HCT116 (cell line): ENCODE measurements around the gene ABCA5.

Source experiments
- CTCF ChIP-seq, 3 experiments: fragments of 200-600 bp in 1 of 3; sonication (generic) in 1 of 3; IDR thresholded peaks in 2 of 3; conservative IDR thresholded peaks in 1 of 3; 2 replicates each; pipeline ENCODE4 v1.5.1; 2012 to 2017; ENCODE audit warnings: low read depth in 2 of 3, low read length in 2 of 3, antibody characterized with exemption in 1 of 3, borderline replicate concordance in 1 of 3, control low read depth in 1 of 3, mild to moderate bottlenecking in 1 of 3, mixed read lengths in 1 of 3, mixed run types in 1 of 3, moderate library complexity in 1 of 3; ENCODE audit not compliant: insufficient read depth in 1 of 3
- EZH2 ChIP-seq: fragments of 200-600 bp; sonication (generic); IDR thresholded peaks from 2 replicates; pipeline ENCODE4 v1.6.1; 2017; ENCODE audit warnings: antibody characterized with exemption, mixed run types
- REST ChIP-seq: IDR thresholded peaks from 2 replicates; pipeline ENCODE4 v1.6.1; 2012; ENCODE audit warnings: low read depth
- SRF ChIP-seq: IDR thresholded peaks from 2 replicates; pipeline ENCODE4 v1.6.1; 2012; ENCODE audit warnings: low read depth
- ZBTB33 ChIP-seq: IDR thresholded peaks from 2 replicates; pipeline ENCODE4 v1.6.1; 2011; ENCODE audit warnings: mild to moderate bottlenecking, low read length, moderate library complexity; ENCODE audit not compliant: insufficient replicate concordance; ENCODE audit errors: extremely low read depth
- ZFX ChIP-seq: fragments of 450-650 bp; IDR thresholded peaks from 2 replicates; pipeline ENCODE4 v1.6.1; 2017

GRCh38 chr17:69223809-69224208 lies 103.1 kb downstream of the ABCA5 start:
- no peak for TF ChIP-seq CTCF (IDR thresholded peaks at IDR 0.05 in 2 of 3, conservative IDR thresholded peaks at IDR 0.05 in 1 of 3; ENCODE audit: borderline replicate concordance in 1 of 3, insufficient read depth in 1 of 3, low read depth in 2 of 3, low read length in 2 of 3)
- no peak for TF ChIP-seq SRF
- TF ChIP-seq ZBTB33, result no peak
- TF ChIP-seq ZFX, result no peak
- TF ChIP-seq EZH2, result no peak
- TF ChIP-seq REST, result no peak
